ENCODE results near the gene SAMD15.
A peak's percentile ranks its signal among the peaks of the same experiment; 100 is the strongest.
"Not testable (repeated sequence)": the region's sequence is repeated elsewhere in the genome, so short reads cannot be mapped to it uniquely, and the experiment has no call there.

SAMD15 gene

GRCh38 chr14:77375973-77376770 is 1.0 kb upstream of the SAMD15 start:
- peak in 26 of 56 donors; percentile 3 to 65 (median 33) for DNase-seq

- DNase-seq: no peak
These were observed 294 bp downstream of the SAMD15 start for GRCh38 chr14:77377502-77377844.

GRCh38 chr14:77378701-77379100 is 1.5 kb downstream of the SAMD15 start:
- no peak for DNase-seq

- DNase-seq: no peak
These were observed 13.0 kb downstream of the SAMD15 start for GRCh38 chr14:77390188-77390587.

GRCh38 chr14:77400216-77400615 is 23.0 kb downstream of the SAMD15 start:
- DNase-seq: no peak

GRCh38 chr14:77403768-77404167 is 26.6 kb downstream of the SAMD15 start:
- DNase-seq: no peak

- no peak for DNase-seq
These were observed 28.9 kb downstream of the SAMD15 start for GRCh38 chr14:77406086-77406485.

GRCh38 chr14:77406718-77407117 is 29.5 kb downstream of the SAMD15 start:
- no peak for DNase-seq

GRCh38 chr14:77407158-77407557 is 30.0 kb downstream of the SAMD15 start:
- no peak for DNase-seq

- no peak for DNase-seq
These were observed 32.0 kb downstream of the SAMD15 start for GRCh38 chr14:77409131-77409533.

- DNase-seq: not testable (repeated sequence)
These were observed 38.3 kb downstream of the SAMD15 start for GRCh38 chr14:77415403-77416030.

GRCh38 chr14:77416098-77416497 is 38.9 kb downstream of the SAMD15 start:
- not testable (repeated sequence) for DNase-seq

GRCh38 chr14:77416836-77417235 is 39.7 kb downstream of the SAMD15 start:
- DNase-seq: no peak

GRCh38 chr14:77421201-77421600 is 44.0 kb downstream of the SAMD15 start:
- DNase-seq: no peak

GRCh38 chr14:77423423-77423822 is 46.2 kb downstream of the SAMD15 start, which contains the start of gene NOXRED1:
TSS of gene NOXRED1 (minus strand) at chr14:77423523. CDS start at chr14:77422889, 634 bp downstream.
- no peak for DNase-seq

- no peak for DNase-seq
These were observed 47.7 kb downstream of the SAMD15 start for GRCh38 chr14:77424862-77425261.

- peak in 1 of 56 donors; percentile 0 for DNase-seq
These were observed 49.2 kb downstream of the SAMD15 start for GRCh38 chr14:77426396-77426795.

- no peak for DNase-seq
These were observed 58.9 kb downstream of the SAMD15 start for GRCh38 chr14:77436042-77436441.

- DNase-seq: no peak
These were observed 61.4 kb downstream of the SAMD15 start for GRCh38 chr14:77438596-77438995.

GRCh38 chr14:77439861-77440260 is 62.7 kb downstream of the SAMD15 start:
- DNase-seq: no peak
